Thyroid gland (tissue), 4 donors: Measurements from ENCODE around the gene STMP1.

Experiments
- CTCF ChIP-seq, 6 experiments: fragments of 200-600 bp in 3 of 6; fragments of 450-650 bp in 3 of 6; sonication (generic) in 3 of 6; IDR thresholded peaks; one replicate each; pipeline ENCODE4 v1.5.1; 2016 to 2019; ENCODE audit warnings: antibody characterized with exemption in 6 of 6, mild to moderate bottlenecking in 2 of 6, inconsistent platforms in 1 of 6, moderate library complexity in 1 of 6
- POLR2A ChIP-seq, 2 donors: fragments of 450-650 bp; IDR thresholded peaks; one replicate each; pipeline ENCODE4 v1.6.1; 2017; ENCODE audit warnings: antibody characterized with exemption in 2 of 2, mild to moderate bottlenecking in 2 of 2, moderate library complexity in 1 of 2

- TF ChIP-seq CTCF (IDR thresholded peaks at IDR 0.05): no peak
- no peak for TF ChIP-seq POLR2A (IDR thresholded peaks at IDR 0.05)
Measured at GRCh38 chr7:135659159-135659846, 3.0 kb upstream of the STMP1 start.
